ENCODE measurements around the gene ZSWIM4.
"Not testable (repeated sequence)": the region's sequence is repeated elsewhere in the genome, so short reads cannot be mapped to it uniquely, and the experiment has no call there.

The ZSWIM4 gene

DNA sequence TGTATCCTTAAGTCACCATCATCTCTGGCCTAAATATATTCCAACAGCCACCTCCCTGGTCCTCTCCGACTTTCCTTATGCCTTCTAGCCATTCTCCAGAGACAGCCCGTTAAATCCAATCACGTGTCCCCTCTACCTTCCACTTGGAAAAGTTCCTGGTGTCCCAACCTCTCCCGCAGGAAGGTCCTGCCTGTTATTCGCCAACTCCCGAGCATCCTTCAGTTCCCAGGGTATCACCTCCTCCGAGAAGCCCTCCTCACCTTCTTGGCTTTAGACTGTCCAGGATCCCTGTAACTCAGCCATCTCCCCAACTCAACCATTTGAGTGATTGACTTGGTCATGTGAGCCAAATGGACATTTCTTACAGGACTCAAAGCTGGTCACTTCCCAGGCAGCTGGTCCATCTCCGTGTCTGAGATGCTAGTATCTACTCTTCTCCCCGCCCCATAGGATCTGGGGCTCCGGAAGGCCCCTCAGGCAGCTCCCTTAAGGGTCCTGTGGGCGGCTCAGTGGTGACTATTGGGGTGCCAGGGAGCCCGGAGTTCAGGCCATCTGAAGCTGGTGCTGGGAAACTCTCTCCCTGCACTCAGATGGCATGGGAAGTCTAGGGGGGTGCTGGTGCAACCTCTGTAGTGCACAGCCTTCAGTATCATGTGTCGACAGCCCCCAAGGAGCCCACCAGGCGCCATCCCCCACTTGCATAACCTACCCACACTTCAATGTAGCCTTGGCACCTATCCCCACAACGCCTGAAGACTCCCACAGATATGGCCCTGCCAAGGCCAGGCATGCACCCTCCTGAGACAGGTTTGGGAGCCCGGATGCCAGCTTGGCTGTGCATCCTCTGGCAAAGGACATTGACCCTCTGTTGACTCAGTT lies 53.8 kb downstream of the ZSWIM4 start:
- H3K27ac ChIP-seq (ENCODE audit: low read length): no peak overlapping the region
- no peaks in the 10 kb centered on the region for H3K79me2 ChIP-seq (ENCODE audit: low read length)
- no peak overlapping the region for H2AFZ ChIP-seq (ENCODE audit: low read depth, low read length)
- H3K4me2 ChIP-seq (ENCODE audit: low read length): no peak overlapping the region
- TF ChIP-seq, protein P1, sequence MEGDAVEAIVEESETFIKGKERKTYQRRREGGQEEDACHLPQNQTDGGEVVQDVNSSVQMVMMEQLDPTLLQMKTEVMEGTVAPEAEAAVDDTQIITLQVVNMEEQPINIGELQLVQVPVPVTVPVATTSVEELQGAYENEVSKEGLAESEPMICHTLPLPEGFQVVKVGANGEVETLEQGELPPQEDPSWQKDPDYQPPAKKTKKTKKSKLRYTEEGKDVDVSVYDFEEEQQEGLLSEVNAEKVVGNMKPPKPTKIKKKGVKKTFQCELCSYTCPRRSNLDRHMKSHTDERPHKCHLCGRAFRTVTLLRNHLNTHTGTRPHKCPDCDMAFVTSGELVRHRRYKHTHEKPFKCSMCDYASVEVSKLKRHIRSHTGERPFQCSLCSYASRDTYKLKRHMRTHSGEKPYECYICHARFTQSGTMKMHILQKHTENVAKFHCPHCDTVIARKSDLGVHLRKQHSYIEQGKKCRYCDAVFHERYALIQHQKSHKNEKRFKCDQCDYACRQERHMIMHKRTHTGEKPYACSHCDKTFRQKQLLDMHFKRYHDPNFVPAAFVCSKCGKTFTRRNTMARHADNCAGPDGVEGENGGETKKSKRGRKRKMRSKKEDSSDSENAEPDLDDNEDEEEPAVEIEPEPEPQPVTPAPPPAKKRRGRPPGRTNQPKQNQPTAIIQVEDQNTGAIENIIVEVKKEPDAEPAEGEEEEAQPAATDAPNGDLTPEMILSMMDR (IDR thresholded peaks at IDR 0.05; ENCODE audit: low read depth, low read length): no peak
- no peak for TF ChIP-seq EZH2phosphoT487 (IDR thresholded peaks at IDR 0.05; ENCODE audit: low read depth)
- no peaks in the 10 kb centered on the region for H3K9me3 ChIP-seq (ENCODE audit: insufficient read depth, low read length)
- H4K20me1 ChIP-seq (ENCODE audit: insufficient read depth, low read length): no peaks in the 10 kb centered on the region
- no peak overlapping the region for H3K9ac ChIP-seq (ENCODE audit: low read length)
- H3K4me1 ChIP-seq (ENCODE audit: low read length): peaks cover 30% of the 10 kb centered on the region
- H3K27me3 ChIP-seq (ENCODE audit: low read depth, low read length): no peaks in the 10 kb centered on the region
- no peaks in the 10 kb centered on the region for H3K36me3 ChIP-seq (replicated peaks; ENCODE audit: low read depth, low read length)
- no peak overlapping the region for H3K4me3 ChIP-seq (ENCODE audit: low read length)

DNA sequence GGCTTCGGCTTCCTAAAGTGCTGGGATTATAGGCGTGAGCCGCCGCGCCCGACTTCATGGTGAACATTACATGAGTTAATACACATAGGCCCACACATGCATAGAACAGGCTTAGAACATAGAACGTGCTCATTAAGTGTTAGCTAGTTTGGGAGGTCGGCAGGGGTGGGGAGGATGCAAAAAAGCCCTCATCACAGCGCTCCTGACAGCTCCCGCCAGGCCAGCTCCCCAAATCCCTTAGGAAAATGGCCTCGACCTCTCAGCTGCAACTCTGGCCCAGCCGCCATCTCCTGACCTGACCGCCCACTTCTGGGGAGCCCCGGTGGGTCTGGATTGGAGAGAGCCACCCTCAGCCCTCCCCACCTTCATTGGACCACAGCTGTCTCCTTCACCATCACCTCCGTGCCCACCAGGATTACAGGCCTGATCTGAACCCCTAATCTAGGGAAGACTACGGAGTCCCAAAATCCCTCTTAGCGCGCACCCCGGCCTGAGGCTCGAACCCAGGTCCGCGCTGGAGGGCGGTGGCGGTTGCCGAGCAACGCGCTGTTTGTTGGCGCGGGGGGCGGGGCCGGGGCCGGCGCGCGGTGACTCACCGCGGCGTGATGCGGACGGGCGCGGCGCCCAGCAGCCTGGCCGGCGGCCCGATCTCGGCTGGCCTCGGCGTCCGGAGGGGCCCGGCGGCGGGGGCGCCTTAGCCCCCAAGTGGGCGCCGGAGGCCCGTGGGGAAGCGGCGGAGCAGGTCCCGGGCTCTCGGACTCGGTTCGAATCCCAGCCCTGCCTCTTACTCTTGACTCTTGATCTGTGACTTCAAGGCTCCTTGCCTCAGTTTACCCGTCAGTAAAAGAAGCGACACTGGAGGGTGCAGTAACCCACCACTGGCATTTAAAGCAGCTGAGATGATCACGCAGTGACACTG lies 55.0 kb downstream of the ZSWIM4 start:
- TF ChIP-seq, protein P1 (IDR thresholded peaks at IDR 0.05; ENCODE audit: low read depth, low read length): no peak
- no peak for TF ChIP-seq EZH2phosphoT487 (IDR thresholded peaks at IDR 0.05; ENCODE audit: low read depth)
- no peaks in the 10 kb centered on the region for H3K36me3 ChIP-seq (replicated peaks; ENCODE audit: low read depth, low read length)
- peak overlapping the region; percentile 75 for H3K4me2 ChIP-seq (ENCODE audit: low read length)
- H3K4me3 ChIP-seq (ENCODE audit: low read length): peak overlapping the region; percentile 72
- H3K27ac ChIP-seq (ENCODE audit: low read length): no peak overlapping the region
- peaks cover 27% of the 10 kb centered on the region for H3K4me1 ChIP-seq (ENCODE audit: low read length)
- H3K79me2 ChIP-seq (ENCODE audit: low read length): no peaks in the 10 kb centered on the region
- no peaks in the 10 kb centered on the region for H3K9me3 ChIP-seq (ENCODE audit: insufficient read depth, low read length)
- H4K20me1 ChIP-seq (ENCODE audit: insufficient read depth, low read length): no peaks in the 10 kb centered on the region
- peak overlapping the region; percentile 39; the same call in 1 of the 2 replicates for H2AFZ ChIP-seq (ENCODE audit: low read depth, low read length)
- peak overlapping the region; percentile 22; the same call in 1 of the 2 replicates for H3K9ac ChIP-seq (ENCODE audit: low read length)
- no peaks in the 10 kb centered on the region for H3K27me3 ChIP-seq (ENCODE audit: low read depth, low read length)

DNA sequence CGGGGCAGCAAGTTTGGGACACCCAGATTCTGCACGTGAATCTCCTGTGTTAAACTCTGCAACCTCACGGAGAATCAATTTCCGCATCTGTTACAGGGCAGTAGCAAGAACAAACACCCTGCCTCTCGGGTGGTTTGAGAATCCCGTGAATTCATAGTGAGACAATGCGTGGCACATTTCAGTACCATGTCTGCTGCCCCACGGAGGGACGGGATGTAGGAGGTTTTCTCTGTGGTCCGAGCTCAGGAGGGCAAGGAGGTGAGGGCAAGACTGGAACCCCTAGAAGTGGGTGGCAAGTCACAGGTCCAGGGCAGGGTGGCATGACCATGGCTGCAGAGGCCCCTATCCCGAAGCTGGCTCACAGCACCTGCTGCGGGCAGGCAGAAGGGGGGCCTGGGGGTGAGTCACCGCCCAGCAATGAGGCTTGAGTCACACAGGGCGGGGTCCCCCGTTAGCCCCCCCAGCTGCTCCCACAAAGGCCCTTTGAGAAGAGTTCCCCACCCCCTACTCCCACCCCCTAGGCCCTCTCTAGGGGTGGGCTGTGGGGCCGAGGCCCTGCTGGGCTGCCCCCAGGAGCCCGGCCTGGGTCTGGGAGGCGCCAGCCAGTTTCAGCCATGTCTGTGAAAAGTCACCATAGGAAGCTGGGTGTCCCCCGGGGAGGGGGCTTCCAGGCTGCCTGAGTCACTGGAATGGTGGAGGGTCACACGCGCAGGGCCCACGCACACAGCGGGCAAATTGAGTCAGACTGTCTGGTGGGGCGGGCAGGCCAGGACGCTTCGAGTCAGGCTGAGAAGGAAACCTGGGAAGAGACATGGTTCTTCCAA lies 55.9 kb downstream of the ZSWIM4 start:
- Histone ChIP-seq H3K4me2 (ENCODE audit: low read length) (peak overlapping the region; percentile 75), H3K4me1 (ENCODE audit: low read length) (peaks cover 26% of the 10 kb centered on the region), H3K79me2 (ENCODE audit: low read length) (no peaks in the 10 kb centered on the region), H4K20me1 (ENCODE audit: insufficient read depth, low read length) (no peaks in the 10 kb centered on the region), H3K9ac (ENCODE audit: low read length) (no peak overlapping the region), H3K27me3 (ENCODE audit: low read depth, low read length) (no peaks in the 10 kb centered on the region), H2AFZ (ENCODE audit: low read depth, low read length) (peak overlapping the region; percentile 39; the same call in 1 of the 2 replicates), H3K36me3 (replicated peaks; ENCODE audit: low read depth, low read length) (no peaks in the 10 kb centered on the region), H3K9me3 (ENCODE audit: insufficient read depth, low read length) (no peaks in the 10 kb centered on the region), H3K4me3 (ENCODE audit: low read length) (peak overlapping the region; percentile 72), H3K27ac (ENCODE audit: low read length) (no peak overlapping the region)
- TF ChIP-seq, protein P1 (IDR thresholded peaks at IDR 0.05; ENCODE audit: low read depth, low read length): no peak
- TF ChIP-seq EZH2phosphoT487 (IDR thresholded peaks at IDR 0.05; ENCODE audit: low read depth): no peak

DNA sequence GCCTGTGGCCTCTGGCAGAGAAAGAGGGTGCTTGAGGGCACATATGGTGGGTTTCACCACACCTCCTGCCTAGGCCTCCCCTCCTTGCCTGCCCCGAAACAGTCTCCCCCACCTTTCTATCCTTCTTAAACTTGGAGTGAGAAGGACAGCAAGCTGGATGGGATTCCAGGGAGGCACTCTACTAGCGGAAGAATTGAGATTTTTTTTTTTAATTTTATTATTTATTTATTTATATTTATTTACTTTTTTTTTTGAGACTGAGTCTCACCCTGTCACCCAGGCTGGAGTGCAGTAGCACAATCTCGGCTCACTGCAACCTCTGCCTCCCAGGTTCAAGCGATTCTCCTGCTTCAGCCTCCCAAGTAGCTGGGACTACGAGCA lies 56.5 kb downstream of the ZSWIM4 start:
- not testable (repeated sequence) for H3K36me3 ChIP-seq (replicated peaks; ENCODE audit: low read depth, low read length); H3K79me2 ChIP-seq (ENCODE audit: low read length); H3K9ac ChIP-seq (ENCODE audit: low read length); H3K27me3 ChIP-seq (ENCODE audit: low read depth, low read length); H3K4me2 ChIP-seq (ENCODE audit: low read length); H3K9me3 ChIP-seq (ENCODE audit: insufficient read depth, low read length); H4K20me1 ChIP-seq (ENCODE audit: insufficient read depth, low read length); H3K27ac ChIP-seq (ENCODE audit: low read length); H3K4me3 ChIP-seq (ENCODE audit: low read length); H2AFZ ChIP-seq (ENCODE audit: low read depth, low read length)
- peaks cover 20% of the 10 kb centered on the region for H3K4me1 ChIP-seq (ENCODE audit: low read length)

DNA sequence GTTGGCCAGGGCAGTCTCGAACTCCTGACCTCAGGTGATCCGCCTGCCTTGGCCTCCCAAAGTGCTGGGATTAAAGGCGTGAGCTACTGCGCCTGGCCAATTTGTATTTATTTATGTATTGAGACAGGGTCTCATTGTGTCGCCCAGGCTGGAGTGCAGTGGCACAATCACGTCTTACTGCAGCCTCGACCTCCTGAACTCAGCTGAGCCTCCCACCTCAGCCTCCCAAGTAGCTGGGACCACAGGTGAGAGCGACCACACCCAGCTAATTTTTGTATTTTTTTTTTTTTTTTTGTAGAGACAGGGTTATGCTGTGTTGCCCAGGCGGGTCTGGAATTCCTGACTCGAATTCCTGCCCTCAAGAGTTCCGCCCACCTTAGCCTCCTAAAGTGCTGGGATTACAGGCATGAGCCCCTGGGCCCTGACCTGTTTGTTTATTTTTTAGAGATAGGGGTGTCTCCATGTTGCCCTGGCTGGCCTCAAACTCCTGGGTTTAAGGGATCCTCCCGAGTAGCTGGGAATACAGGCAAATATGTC lies 57.0 kb downstream of the ZSWIM4 start:
- not testable (repeated sequence) for H3K4me2 ChIP-seq (ENCODE audit: low read length)
- peaks cover 16% of the 10 kb centered on the region; the same call in 1 of the 2 replicates for H3K4me1 ChIP-seq (ENCODE audit: low read length)

More for the DNA sequence above, 57.0 kb downstream of the ZSWIM4 start:
- H3K36me3 ChIP-seq (replicated peaks; ENCODE audit: low read depth, low read length); H3K4me3 ChIP-seq (ENCODE audit: low read length); H3K79me2 ChIP-seq (ENCODE audit: low read length); H3K9me3 ChIP-seq (ENCODE audit: insufficient read depth, low read length); H4K20me1 ChIP-seq (ENCODE audit: insufficient read depth, low read length); H3K27me3 ChIP-seq (ENCODE audit: low read depth, low read length); H3K27ac ChIP-seq (ENCODE audit: low read length); H3K9ac ChIP-seq (ENCODE audit: low read length); H2AFZ ChIP-seq (ENCODE audit: low read depth, low read length): not testable (repeated sequence)
